HG02759 (cell line): ENCODE measurements around the gene LRMDA.

Experiments
- ATAC-seq: cut with Tn5 transposase; IDR thresholded peaks from one replicate; pipeline ENCODE4 v1.9.1; 2021; ENCODE audit warnings: mild to moderate bottlenecking, moderate library complexity; ENCODE audit not compliant: unreplicated experiment

LRMDA gene

GRCh38 chr10:75632805-75633462, 201.5 kb downstream of the LRMDA start:
- no peak for ATAC-seq

GRCh38 chr10:75633568-75633967, 202.1 kb downstream of the LRMDA start:
- no peak for ATAC-seq

GRCh38 chr10:75634947-75635346, 203.5 kb downstream of the LRMDA start:
- no peak for ATAC-seq

GRCh38 chr10:75638752-75639151, 207.3 kb downstream of the LRMDA start:
- no peak for ATAC-seq

GRCh38 chr10:75639736-75640135, 208.3 kb downstream of the LRMDA start:
- no peak for ATAC-seq

- ATAC-seq = no peak
Measured at GRCh38 chr10:75640381-75640780, 209.0 kb downstream of the LRMDA start.

- ATAC-seq = no peak
Measured at GRCh38 chr10:75640803-75641202, 209.4 kb downstream of the LRMDA start.

- ATAC-seq = no peak
Measured at GRCh38 chr10:75643405-75643804, 212.0 kb downstream of the LRMDA start.

- no peak for ATAC-seq
Measured at GRCh38 chr10:75643944-75644692, 212.7 kb downstream of the LRMDA start.

GRCh38 chr10:75645704-75646103, 214.3 kb downstream of the LRMDA start:
- ATAC-seq = no peak

GRCh38 chr10:75646218-75646915, 214.9 kb downstream of the LRMDA start:
- ATAC-seq = no peak

GRCh38 chr10:75646916-75647315, 215.5 kb downstream of the LRMDA start:
- ATAC-seq = no peak

- ATAC-seq = no peak
Measured at GRCh38 chr10:75647675-75648074, 216.3 kb downstream of the LRMDA start.

GRCh38 chr10:75648351-75648750, 216.9 kb downstream of the LRMDA start:
- ATAC-seq = no peak

GRCh38 chr10:75648854-75649253, 217.4 kb downstream of the LRMDA start:
- no peak for ATAC-seq

GRCh38 chr10:75649466-75649865, 218.0 kb downstream of the LRMDA start:
- ATAC-seq = no peak

GRCh38 chr10:75650648-75651047, 219.2 kb downstream of the LRMDA start:
- no peak for ATAC-seq

GRCh38 chr10:75651417-75651816, 220.0 kb downstream of the LRMDA start:
- no peak for ATAC-seq

- no peak for ATAC-seq
Measured at GRCh38 chr10:75652146-75652740, 220.8 kb downstream of the LRMDA start.

- no peak for ATAC-seq
Measured at GRCh38 chr10:75653761-75654160, 222.3 kb downstream of the LRMDA start.

- ATAC-seq = no peak
Measured at GRCh38 chr10:75654171-75654771, 222.8 kb downstream of the LRMDA start.
